ENCODE measurements around the gene SPATA4.

SPATA4 gene

GRCh38 chr4:176186067-176186466 lies 9.3 kb downstream of the SPATA4 start:
- H3K4me1 ChIP-seq (ENCODE audit: insufficient read depth, low read length, severe bottlenecking) = no peaks in the 10 kb centered on the region
- no peak overlapping the region for H3K4me3 ChIP-seq (ENCODE audit: low read depth, low read length, poor library complexity, severe bottlenecking)
- no peaks in the 10 kb centered on the region for H3K9me2 ChIP-seq (ENCODE audit: low read depth, low read length)
- no peaks in the 10 kb centered on the region for H3K36me3 ChIP-seq (ENCODE audit: insufficient read depth, low read length)
- H3K9ac ChIP-seq (ENCODE audit: low read length) = no peak overlapping the region
- no peak for TF ChIP-seq EZH2 (IDR thresholded peaks at IDR 0.05; ENCODE audit: borderline replicate concordance, low read length)
- TF ChIP-seq, protein P1, sequence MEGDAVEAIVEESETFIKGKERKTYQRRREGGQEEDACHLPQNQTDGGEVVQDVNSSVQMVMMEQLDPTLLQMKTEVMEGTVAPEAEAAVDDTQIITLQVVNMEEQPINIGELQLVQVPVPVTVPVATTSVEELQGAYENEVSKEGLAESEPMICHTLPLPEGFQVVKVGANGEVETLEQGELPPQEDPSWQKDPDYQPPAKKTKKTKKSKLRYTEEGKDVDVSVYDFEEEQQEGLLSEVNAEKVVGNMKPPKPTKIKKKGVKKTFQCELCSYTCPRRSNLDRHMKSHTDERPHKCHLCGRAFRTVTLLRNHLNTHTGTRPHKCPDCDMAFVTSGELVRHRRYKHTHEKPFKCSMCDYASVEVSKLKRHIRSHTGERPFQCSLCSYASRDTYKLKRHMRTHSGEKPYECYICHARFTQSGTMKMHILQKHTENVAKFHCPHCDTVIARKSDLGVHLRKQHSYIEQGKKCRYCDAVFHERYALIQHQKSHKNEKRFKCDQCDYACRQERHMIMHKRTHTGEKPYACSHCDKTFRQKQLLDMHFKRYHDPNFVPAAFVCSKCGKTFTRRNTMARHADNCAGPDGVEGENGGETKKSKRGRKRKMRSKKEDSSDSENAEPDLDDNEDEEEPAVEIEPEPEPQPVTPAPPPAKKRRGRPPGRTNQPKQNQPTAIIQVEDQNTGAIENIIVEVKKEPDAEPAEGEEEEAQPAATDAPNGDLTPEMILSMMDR (IDR thresholded peaks at IDR 0.05; ENCODE audit: low read length) = no peak
- H3K27ac ChIP-seq (ENCODE audit: low read depth, low read length, poor library complexity, severe bottlenecking) = no peak overlapping the region
- no peaks in the 10 kb centered on the region for H3K27me3 ChIP-seq (ENCODE audit: insufficient read depth, low read length)
- no peaks in the 10 kb centered on the region for H3K79me2 ChIP-seq (ENCODE audit: insufficient read depth, low read length)
- H2AFZ ChIP-seq (ENCODE audit: low read length) = no peak overlapping the region
- no peak overlapping the region for H3K4me2 ChIP-seq (ENCODE audit: low read length)
- no peaks in the 10 kb centered on the region for H3F3A ChIP-seq (ENCODE audit: insufficient read depth, low read length)
- no peaks in the 10 kb centered on the region for H4K20me1 ChIP-seq (ENCODE audit: insufficient read depth, low read length)
- H3K9me3 ChIP-seq (ENCODE audit: low read length) = no peaks in the 10 kb centered on the region

DNA sequence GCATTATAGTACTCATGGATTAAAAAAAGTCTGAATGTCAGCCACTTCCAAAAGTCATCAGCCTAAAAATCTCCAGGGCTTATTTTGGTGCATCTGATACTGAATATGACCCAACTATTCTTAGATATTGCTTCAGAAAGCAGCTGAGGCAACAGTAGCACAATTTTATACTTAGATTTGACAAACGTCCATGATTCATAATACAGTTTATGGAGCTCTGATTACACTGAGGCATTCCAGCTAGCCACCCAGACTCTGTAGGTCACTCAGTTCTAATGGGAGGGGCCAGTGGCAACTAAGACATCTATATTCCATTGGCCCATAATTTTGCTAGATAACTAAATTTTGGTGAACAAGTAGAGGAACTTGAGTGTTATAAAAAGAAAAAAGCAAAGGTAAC lies 10.3 kb downstream of the SPATA4 start:
- no peaks in the 10 kb centered on the region for H3K9me2 ChIP-seq (ENCODE audit: low read depth, low read length)
- TF ChIP-seq, protein P1 (IDR thresholded peaks at IDR 0.05; ENCODE audit: low read length) = no peak
- TF ChIP-seq EZH2 (IDR thresholded peaks at IDR 0.05; ENCODE audit: borderline replicate concordance, low read length) = no peak
- H3K4me3 ChIP-seq (ENCODE audit: low read depth, low read length, poor library complexity, severe bottlenecking) = no peak overlapping the region
- H3F3A ChIP-seq (ENCODE audit: insufficient read depth, low read length) = no peaks in the 10 kb centered on the region
- H3K4me1 ChIP-seq (ENCODE audit: insufficient read depth, low read length, severe bottlenecking) = no peaks in the 10 kb centered on the region
- H3K36me3 ChIP-seq (ENCODE audit: insufficient read depth, low read length) = no peaks in the 10 kb centered on the region
- no peaks in the 10 kb centered on the region for H3K79me2 ChIP-seq (ENCODE audit: insufficient read depth, low read length)
- no peaks in the 10 kb centered on the region for H4K20me1 ChIP-seq (ENCODE audit: insufficient read depth, low read length)
- no peaks in the 10 kb centered on the region for H3K27me3 ChIP-seq (ENCODE audit: insufficient read depth, low read length)
- H3K9me3 ChIP-seq (ENCODE audit: low read length) = no peaks in the 10 kb centered on the region
- no peak overlapping the region for H3K4me2 ChIP-seq (ENCODE audit: low read length)
- H3K9ac ChIP-seq (ENCODE audit: low read length) = no peak overlapping the region
- H2AFZ ChIP-seq (ENCODE audit: low read length) = no peak overlapping the region
- H3K27ac ChIP-seq (ENCODE audit: low read depth, low read length, poor library complexity, severe bottlenecking) = no peak overlapping the region

- H3K9me3 ChIP-seq (ENCODE audit: low read length) = no peaks in the 10 kb centered on the region
- no peaks in the 10 kb centered on the region for H4K20me1 ChIP-seq (ENCODE audit: insufficient read depth, low read length)
- H3K79me2 ChIP-seq (ENCODE audit: insufficient read depth, low read length) = no peaks in the 10 kb centered on the region
- H3K9ac ChIP-seq (ENCODE audit: low read length) = no peak overlapping the region
- no peaks in the 10 kb centered on the region for H3K27me3 ChIP-seq (ENCODE audit: insufficient read depth, low read length)
- no peak overlapping the region for H3K4me2 ChIP-seq (ENCODE audit: low read length)
- no peak overlapping the region for H3K4me3 ChIP-seq (ENCODE audit: low read depth, low read length, poor library complexity, severe bottlenecking)
- H3K27ac ChIP-seq (ENCODE audit: low read depth, low read length, poor library complexity, severe bottlenecking) = no peak overlapping the region
- H3K36me3 ChIP-seq (ENCODE audit: insufficient read depth, low read length) = no peaks in the 10 kb centered on the region
- H3F3A ChIP-seq (ENCODE audit: insufficient read depth, low read length) = no peaks in the 10 kb centered on the region
- H2AFZ ChIP-seq (ENCODE audit: low read length) = no peak overlapping the region
- no peaks in the 10 kb centered on the region for H3K4me1 ChIP-seq (ENCODE audit: insufficient read depth, low read length, severe bottlenecking)
- no peak for TF ChIP-seq EZH2 (IDR thresholded peaks at IDR 0.05; ENCODE audit: borderline replicate concordance, low read length)
- TF ChIP-seq, protein P1 (IDR thresholded peaks at IDR 0.05; ENCODE audit: low read length) = no peak
- H3K9me2 ChIP-seq (ENCODE audit: low read depth, low read length) = no peaks in the 10 kb centered on the region
These were observed 32.3 kb downstream of the SPATA4 start for GRCh38 chr4:176163041-176163440.

Measured in OCI-LY1 (cell line).